ENCODE results near the gene CACNA1C.

CACNA1C gene

DNA sequence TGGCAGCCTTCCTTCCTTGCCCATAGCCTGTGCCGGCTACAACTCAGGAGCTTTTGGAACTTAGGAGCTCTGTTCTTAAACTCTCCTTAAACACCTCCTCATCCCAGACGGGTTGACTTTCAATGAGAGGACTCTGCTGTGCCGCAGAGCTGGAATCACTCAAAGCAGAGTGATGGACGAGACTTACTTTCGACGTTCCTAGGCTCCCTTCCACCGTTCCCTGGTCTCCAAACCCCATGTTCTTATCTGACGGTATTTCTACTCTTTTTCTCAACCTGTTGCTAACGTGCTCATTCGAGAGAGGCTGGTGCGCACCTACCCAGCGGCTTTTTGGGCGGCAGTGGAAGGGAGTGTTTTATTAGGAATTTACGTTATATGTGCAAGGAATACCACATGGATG lies 232.7 kb downstream of the CACNA1C start:
- no peak for DNase-seq

DNA sequence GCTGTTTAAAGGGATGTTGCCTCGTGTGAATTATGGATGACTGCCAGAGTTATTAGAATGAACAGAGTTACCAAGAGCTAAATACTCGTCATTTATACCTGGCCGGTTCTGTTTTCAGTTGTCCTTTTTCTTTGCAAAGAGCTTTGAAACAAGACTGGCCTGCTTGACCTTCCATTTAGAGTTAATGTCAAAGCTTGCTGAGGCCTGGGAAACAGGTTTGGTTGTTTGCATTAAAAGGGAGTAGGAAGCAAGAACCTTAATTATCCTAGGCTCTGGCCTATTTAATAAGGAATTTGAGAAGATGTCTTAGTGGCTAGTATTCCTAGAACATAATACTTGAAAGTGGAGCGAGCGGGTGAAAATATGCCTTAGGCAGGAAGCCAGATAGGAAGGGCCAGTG lies 233.3 kb downstream of the CACNA1C start:
- no peak for DNase-seq

DNA sequence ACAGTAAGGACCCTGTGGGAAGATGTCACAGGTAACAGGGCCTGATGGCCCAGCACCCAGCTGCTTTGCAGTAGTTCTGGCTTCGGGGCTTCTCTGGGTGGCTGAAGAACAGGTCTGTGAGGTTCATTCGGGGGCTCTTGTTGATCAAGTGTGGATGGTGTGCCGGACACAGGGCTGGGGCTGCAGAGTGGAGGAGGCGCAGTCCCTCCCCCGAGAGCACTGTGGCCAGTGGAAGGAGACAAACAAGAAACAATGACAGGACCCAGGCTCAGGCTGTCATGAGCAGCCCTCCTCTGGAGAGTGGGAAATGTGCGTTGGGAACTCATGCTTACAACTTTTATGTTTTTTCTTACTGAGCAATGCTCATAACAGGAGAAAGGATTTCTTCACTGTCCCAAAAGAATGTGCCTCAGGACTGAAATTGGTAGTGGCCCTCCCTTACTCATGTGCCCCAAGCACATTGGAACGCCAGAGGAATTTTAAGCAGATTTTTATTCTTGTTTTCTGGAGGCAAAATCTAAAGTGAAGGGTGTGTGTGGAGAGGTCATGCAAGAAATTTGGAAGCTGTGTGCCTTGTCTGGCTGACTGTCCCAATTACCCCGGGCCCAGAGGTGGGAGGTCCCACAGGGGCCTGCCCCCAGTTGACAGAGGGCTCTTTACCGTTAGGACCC lies 233.8 kb downstream of the CACNA1C start:
- peak; percentile 63 for DNase-seq

DNA sequence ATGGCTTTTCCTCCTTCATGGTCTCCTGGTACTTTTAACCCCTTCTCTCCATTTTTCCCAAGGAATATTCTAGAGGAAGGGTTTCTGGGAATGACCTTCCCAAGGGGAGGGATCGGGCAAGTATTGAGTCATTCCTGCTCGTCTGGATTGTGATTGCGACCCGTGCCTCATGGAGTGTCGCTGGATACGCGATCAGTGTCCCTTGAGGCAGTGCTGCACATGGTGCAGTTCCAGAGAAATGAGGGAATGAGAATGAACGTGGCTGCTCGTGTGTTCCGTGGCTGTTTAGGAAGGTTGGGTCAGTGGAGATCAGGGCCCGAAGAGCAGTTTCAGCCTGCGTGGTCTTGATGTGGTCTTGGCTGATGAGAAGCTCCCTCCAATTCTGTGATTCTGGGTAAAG lies 234.4 kb downstream of the CACNA1C start:
- DNase-seq: no peak

DNA sequence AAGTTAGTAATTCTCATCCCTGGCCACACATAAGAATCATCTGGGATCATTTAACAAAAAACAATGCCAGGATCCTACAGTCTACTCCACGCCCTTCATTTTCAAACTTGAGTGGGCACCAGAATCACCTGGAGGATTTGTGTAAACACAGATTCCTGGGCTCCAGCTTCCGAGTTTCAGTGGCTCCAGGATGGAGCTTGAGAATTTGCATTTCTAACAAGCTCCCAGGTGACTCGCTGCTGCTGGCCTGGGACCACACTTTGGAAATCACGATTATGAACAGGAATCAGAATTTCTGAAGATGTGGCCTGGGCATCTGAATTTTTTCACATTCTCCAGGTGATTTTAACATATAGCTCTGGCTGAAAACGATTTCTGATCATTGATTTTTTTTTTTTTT lies 234.8 kb downstream of the CACNA1C start:
- no peak for DNase-seq

DNA sequence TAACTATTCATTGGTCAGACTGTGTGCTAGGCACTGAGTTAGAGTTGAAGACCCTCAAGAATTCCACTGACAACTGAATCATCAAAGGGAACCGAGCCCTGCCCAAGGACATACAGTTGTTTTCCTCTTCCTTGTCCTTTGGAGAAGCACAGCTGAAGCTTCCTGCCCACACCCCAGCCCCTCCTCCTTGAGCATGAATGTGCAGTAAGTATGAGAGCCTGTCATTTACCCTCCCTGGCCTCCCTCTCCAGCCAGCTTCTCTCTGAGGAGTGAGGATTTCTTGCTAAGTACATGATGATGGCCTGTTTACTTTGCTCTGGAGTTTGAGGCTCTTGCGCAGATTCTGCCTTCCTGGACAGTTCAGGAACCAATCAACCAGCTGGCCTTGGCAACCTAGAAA lies 235.2 kb downstream of the CACNA1C start:
- no peak for DNase-seq

DNA sequence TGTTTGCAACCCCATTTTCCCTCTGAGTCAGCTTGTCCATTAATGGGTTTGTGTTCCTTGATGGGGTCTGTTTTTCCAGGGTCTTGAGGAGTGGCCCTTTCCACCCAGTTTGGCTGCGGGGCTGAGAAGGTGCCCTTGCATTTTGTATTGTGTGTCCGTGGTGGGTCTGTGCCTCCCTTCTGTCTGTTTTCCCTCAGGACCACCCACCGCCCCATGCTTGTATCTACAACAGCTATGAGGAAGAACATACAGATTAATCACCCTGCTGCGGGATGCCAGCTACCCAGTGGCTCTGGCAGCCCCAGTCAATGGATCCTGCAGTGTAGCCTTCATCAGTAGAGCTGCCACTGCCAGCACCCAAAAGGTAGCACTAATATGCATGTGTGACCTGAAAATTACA lies 235.7 kb downstream of the CACNA1C start:
- no peak for DNase-seq

DNA sequence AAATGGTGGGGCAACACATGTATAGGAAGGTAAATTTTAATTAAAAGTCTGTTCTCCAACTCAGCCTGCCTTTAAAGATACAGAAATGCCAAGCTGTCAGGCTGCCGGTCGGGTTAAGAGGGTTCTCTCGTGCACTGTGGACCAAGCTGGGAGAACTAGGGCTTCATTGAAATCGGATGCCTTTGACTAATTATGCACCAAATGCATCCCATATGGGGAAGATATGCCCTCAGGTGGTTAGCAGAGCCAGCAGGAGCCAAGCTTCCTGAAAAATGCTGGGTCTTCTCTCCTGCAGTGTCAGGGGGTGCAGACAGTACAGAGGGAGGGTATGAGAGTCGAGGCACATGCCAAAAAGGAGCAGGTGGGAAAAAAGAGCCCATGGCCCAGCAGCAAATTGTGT lies 236.1 kb downstream of the CACNA1C start:
- DNase-seq: peak; percentile 13

DNA sequence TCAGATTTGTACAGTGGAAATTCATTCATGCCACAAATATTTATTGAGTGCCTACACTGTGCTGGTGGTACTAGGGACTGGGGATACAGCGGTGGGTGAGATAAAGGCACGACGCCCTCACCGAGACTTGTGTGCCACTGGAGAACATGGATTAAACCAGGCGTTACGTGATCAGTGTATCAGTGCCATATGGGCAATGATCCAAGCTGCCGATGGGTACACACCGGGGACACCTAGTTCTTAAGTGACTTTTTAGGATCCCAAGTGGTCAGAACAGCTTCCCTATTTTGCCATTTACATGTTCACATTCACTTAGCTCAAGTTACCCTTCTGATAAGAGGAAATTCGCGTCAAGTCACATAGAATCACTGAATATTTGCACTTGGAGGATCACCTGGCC lies 236.7 kb downstream of the CACNA1C start:
- no peak for DNase-seq

DNA sequence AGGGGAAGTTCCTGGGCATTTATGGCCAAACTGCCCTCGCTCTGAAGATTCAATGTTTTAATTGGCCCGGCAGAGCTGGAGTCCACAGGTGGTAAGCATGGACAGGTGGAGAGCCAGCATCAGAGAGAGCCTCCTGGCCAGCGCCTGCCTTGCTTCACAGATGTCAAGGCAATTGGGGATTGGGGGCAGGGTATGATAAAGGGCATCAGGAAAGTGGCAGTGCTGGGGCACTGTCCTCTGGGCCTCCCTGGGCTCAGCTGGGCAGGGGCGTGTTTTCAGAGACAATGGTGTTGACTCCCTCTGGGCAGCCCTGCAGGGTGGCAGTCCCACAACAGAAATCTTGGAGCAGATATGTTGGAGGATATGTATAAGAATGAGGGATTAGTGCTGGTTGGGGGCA lies 237.3 kb downstream of the CACNA1C start:
- no peak for DNase-seq

DNA sequence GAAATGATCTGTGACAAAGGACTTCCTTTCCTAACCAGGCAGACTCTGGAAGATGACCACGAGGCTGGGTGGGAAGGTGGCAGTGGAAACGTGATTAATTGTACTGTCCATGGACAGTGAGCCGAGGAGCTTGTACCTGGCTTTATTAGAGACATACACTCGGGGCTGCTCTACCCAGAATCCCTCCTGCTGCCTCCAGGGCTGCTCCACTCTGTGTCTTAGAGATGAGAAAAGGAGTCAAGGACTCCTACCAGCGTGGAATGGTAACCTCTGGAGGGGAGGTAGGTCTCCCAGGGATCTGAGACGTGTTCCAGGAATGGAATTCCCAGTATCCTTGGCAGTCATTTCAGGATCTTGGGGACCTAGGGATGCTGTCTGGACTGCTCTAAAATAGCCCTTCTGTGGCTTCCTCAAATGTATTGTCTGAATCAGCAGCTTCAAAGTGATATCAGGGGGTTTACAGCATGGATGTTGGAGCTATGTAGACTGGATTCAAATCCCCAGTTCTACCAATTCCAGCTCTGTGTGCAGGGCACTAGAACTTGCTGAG lies 237.8 kb downstream of the CACNA1C start:
- DNase-seq: no peak

DNA sequence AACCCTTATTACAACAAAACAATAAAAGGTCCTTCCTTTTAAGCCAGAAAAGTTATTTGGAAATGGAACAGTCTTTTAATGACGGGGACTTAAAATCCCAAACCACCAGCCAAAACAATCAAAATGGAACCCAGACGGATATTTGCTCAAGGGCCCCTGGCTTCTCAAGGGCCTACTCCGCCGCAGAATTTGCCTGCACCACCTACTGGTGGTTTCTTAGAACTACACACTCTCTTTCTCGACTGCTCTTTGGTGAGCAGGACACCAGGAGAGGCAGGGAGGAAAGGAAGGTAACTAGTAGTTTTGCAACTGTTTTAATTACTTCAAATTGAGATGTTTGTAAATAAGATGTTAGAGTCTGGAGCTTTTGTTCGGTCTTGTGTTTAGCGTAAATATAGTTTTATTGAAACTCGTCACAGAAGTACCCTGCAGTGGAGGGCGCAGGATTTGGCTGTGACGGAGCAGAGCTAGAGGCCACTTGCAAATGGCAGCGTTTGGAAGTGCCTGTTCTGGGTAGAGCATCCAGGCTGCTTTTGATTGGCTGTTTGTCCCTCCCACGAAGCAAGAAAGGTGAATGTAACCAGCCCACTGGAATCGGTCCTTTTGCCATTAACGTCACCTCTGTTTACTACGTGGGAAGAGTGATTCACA lies 238.5 kb downstream of the CACNA1C start:
- no peak for DNase-seq

DNA sequence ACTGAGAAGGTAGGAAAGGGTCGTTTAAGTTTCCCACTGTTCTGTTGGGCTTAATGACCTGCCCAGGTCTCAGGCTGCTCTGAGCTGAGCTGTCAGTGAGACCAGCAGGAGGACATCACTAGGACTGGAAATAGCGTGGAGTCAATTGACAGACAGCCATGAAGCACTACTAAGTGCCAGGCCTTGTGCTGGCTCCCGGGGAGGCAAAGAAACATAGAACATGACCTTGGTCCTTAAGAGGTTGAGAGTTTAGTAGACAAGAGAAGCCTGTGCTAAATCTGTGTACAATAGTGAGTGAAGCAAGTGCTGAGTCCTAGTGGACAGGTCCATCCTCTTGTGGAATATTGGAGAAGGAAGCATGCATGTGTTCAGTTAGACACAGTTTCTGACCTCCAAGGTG lies 239.2 kb downstream of the CACNA1C start:
- no peak for DNase-seq

DNA sequence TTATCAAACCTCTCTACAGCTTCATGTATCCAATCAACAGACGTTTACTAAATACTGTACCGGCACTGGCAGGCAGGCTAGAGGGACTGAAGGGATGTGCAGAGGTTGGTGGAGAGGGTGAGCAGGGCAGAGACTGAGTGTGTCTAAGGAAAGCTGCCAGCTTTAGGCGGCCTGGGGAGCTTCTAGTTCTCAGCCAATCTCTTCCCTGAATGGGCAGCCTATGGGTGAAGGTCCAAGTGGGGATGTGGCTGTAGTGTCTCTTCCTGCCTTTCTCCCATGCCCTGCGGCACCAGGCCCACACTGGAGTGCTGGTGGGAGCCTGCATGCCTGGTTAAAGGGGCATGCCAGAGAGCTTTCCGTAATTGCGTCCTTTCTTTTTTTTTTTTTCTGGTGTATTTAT lies 239.8 kb downstream of the CACNA1C start:
- DNase-seq: no peak

DNA sequence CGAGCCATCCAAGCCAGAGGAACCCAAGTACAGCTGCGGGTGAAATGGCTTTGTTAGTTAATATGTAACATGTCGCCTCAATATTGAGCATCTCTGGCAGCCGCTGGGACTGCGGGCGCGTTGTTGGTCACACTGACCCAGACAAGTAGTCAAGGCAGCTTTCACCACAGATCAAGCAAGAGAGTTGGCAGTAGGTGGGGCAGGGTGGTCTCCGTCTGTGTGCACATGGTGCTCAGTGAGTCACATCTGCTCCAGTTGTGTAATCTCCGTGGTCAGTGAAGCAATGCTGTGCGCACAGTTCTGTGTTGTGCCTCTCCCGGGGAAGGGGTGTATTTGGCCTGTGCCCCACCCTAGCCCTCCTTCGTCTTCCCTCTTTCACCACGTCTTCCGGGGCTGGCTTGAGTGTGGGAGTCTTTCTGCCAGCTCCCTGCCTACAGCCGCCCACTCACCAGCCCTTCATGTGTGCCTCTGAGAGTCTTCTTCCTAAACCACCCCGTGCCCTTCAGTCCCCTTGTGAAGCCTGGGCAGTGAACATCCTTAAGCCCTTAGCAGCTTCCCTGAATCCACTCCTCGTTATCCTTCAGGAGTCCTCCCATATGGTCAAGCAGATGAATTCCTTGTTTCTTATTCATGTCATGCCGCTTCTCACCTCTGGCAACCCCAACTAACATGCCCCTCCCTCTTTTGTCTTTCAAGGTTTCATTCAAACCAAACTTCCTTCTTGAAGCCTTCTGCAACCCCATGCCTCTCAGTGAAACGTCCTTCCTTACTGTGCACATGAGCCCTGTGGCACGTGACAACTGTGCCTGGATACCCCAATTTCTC lies 242.1 kb downstream of the CACNA1C start:
- no peak for DNase-seq

DNA sequence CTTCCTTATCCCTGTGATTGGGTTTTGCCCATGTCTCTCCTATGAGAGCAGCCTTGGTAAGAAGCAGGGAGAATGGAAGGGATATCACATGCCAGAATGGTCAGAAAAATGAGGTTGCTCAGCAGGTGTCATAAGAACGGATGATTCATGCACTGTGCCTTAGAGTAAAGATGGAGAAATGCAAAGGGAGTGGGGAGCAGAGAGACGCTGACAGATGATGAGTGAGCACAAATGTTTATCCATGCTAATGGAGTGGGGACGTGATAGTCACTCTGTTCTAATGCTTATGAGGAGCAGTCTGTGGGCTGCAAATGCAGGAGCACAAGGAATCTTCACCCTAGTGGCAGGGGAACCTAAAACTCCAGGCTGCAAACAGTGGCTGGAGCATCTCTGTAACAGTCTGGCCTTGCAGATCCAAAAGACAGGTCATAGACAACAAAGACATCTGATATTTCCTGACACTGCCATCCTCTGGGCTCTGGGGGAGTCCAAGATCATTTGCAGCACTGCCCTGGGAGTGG lies 243.2 kb downstream of the CACNA1C start:
- DNase-seq: peak; percentile 13

DNA sequence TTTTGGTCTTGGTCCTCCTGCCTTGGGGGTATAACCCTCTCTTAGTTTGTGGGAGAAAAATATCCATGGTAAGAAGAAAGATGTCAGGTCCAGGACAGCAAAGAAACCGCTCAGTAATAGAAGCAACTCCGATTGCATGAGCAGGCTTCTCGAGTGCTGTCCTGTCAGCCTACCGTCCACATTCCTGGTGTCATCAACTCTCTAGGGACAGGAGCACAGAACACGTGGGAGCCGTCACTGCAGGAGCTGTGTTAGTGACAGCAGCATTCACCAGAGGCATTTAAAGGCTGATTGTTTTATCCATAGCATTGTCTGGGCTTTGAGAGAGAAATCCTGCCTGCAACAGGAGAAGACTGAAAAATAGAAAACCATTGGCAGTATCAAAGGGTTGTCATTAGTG lies 244.2 kb downstream of the CACNA1C start:
- DNase-seq: no peak

DNA sequence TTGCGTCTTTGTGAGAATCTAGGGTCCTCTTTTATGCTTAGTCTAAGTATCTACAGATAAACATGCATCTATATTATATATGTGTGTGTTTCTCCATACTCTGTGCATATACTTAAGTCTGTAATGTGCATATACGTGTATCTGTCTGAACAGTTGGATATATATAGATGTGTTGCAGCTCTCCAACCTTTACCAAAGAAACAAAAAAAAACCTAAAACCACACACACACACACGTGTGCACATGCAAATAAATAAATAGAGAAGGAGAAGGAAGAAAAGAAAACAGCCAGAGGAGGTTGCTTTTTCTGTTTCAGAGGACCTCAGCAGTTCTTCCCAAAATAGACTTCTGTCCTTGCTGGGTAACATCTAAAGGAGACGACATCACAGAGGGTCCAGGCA lies 244.9 kb downstream of the CACNA1C start:
- DNase-seq: no peak

DNA sequence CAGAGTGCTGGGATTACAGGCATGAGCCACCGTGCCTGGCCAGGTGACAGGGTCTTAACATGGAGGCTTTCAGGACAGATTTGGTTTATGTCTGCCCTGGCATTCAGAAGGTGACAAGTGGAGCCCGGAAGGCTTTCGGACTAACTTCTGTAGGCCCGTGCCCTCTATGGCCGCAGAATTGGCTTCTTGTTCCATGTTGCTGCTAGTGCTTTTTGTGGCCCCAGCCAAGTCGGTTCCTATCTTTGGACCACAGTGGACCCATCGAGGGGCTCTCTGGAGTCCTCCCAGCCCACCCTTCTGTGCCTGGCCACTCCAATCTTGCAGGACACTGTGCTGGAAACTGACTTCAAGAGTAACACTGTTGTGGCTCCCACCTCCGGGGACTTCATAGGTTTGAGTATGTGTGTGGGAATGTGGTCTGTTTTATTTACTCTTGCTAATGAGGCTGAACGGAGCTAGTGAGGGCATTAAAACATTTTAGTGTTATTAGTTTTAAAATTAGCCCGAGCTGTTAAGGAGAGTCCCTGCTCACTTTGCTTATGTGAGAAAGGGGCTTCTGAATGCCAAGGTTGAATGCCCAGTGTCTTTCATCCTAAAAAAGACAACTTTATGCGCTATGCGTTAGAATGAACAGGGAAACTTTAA lies 245.9 kb downstream of the CACNA1C start:
- DNase-seq: no peak

DNA sequence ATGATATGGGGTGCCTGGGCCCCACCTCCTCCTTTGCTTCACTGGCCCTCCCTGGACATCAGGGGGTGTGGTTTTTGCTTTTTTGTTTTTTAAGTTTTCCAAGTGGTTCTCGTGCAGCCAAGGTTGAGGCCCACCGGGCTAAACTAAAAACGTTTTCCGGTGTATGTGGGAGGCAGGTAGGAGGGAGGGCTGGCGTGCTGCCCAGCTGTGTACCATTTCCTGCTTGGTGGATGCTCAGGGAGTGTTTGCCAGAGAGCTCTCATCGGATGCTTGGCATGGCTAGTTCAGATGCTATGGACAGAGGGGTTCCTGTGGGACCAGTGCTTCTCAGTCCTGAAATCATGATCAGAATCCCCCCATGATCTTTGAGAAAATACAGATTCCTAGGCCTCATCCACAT lies 246.4 kb downstream of the CACNA1C start:
- no peak for DNase-seq

DNA sequence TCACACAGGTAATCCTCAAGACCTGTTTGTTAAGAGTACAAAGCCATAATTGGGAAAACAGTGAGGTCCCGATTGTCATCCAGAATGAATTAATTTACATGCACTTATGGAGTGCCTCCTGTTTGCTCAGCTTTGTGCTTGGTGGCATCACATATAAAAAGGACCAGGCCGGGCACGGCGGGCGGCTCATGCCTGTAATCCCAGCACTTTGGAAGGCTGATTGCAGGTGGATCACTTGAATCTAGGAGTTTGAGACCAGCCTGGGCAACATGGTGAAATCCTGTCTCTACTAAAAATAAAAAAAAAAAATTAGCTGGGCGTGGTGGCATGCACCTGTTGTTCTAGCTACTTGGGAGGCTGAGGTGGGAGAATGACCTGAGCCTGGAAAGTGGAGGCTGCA lies 247.4 kb downstream of the CACNA1C start:
- no peak for DNase-seq

DNA sequence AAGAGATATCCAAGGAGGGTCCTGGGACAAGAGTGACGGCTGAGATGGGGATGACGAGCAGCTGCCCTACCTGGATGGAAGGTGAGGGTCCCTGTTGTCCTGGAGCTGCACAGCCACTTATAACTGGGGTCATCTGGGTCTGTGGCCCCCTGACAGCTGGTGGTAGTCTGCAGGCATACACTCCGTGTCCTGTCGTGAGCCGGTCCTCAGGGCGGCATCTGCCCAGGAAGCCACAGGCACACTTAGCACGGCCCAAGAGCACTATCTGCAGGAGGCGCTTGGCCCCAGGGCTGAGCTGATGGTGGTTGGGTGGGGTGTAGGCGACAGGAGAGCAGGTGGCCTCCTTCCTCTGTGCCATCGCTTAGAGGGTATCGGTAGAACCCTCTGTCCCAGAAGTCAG lies 248.1 kb downstream of the CACNA1C start:
- no peak for DNase-seq

Data from amniotic stem cell (primary cell).